GM12878 (cell line): ENCODE measurements around the gene PRAMEF14.
"Not testable (repeated sequence)": the region's sequence is repeated elsewhere in the genome, so short reads cannot be mapped to it uniquely, and the experiment has no call there.

Source experiments
- CTCF ChIP-seq, 3 experiments: IDR thresholded peaks in 2 of 3; conservative IDR thresholded peaks in 1 of 3; 2 replicates each; pipeline ENCODE4 v1.5.1; 2011; ENCODE audit warnings: low read depth in 3 of 3, low read length in 3 of 3, mild to moderate bottlenecking in 3 of 3, control low read depth in 2 of 3, moderate library complexity in 2 of 3, inconsistent platforms in 1 of 3, mixed read lengths in 1 of 3; ENCODE audit not compliant: control insufficient read depth in 2 of 3, insufficient read depth in 1 of 3; ENCODE audit errors: extremely low read depth in 1 of 3
- EZH2 ChIP-seq: IDR thresholded peaks from 2 replicates; pipeline ENCODE4 v1.6.1; 2012; ENCODE audit warnings: low read depth, mild to moderate bottlenecking, control low read depth, inconsistent platforms, low read length, borderline replicate concordance; ENCODE audit not compliant: control insufficient read depth
- MAX ChIP-seq: IDR thresholded peaks from 2 replicates; pipeline ENCODE4 v1.6.1; 2012; ENCODE audit warnings: low read depth, low read length, improper control_type of control experiment
- MEF2A ChIP-seq: IDR thresholded peaks from 2 replicates; pipeline ENCODE4 v1.6.1; 2011; ENCODE audit warnings: low read depth, mild to moderate bottlenecking, low read length, moderate library complexity; ENCODE audit not compliant: insufficient read depth
- NFIC ChIP-seq: IDR thresholded peaks from 2 replicates; pipeline ENCODE4 v1.6.1; 2012; ENCODE audit warnings: low read depth, mild to moderate bottlenecking, inconsistent platforms, low read length, moderate library complexity
- NR2C2 ChIP-seq: IDR thresholded peaks from 2 replicates; pipeline ENCODE4 v1.6.1; 2011; ENCODE audit warnings: borderline replicate concordance, low read depth; ENCODE audit not compliant: control insufficient read depth, insufficient read length
- SKIL ChIP-seq: fragments of 450-650 bp; IDR thresholded peaks from 2 replicates; pipeline ENCODE4 v1.6.1; 2017; ENCODE audit warnings: mild to moderate bottlenecking, low read depth, inconsistent platforms; ENCODE audit not compliant: poor library complexity, severe bottlenecking
- USF2 ChIP-seq: IDR thresholded peaks from 2 replicates; pipeline ENCODE4 v1.6.1; 2011; ENCODE audit warnings: low read depth, low read length, improper control_type of control experiment, borderline replicate concordance

- TF ChIP-seq MEF2A; MAX; EZH2; CTCF (IDR thresholded peaks at IDR 0.05 in 2 of 3, conservative IDR thresholded peaks at IDR 0.05 in 1 of 3; ENCODE audit: control insufficient read depth in 2 of 3, extremely low read depth in 1 of 3, insufficient read depth in 1 of 3, low read depth in 3 of 3, low read length in 3 of 3); USF2; NFIC; SKIL; NR2C2: not testable (repeated sequence)
Measured at GRCh38 chr1:13353476-13353875, 6.5 kb upstream of the PRAMEF14 start.
